GM18517 (cell line): ENCODE data around the gene CRABP2.

Experiments
- ATAC-seq: cut with Tn5 transposase; IDR thresholded peaks from one replicate; pipeline ENCODE4 v1.9.1; 2021; ENCODE audit warnings: mild to moderate bottlenecking, moderate library complexity; ENCODE audit not compliant: unreplicated experiment

CRABP2 gene

DNA sequence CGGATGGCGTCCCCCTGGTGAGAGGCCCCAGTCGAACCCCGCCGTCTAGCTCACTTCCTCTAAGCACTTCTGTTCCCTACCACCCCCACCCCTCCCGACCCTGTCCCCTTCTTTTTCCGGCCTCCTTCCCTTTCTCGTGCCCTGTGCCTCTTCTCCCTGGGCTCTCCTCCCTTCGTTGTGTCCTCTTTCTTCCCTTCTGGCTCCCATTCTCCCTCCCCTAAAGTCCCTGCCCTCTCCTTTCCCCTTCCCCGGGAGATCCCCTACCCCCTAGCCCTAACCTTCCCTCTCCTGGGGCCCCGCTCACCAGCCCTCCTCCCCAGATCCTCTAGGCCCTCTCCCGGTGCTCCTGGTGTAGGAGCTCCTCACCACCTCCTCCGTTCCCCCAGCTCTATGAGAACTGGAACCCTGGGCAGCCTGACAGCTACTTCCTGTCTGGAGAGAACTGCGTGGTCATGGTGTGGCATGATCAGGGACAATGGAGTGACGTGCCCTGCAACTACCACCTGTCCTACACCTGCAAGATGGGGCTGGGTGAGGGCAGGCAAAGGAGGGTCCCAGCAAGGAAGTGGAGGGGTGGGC is 47.6 kb downstream of the CRABP2 start:
- no peak for ATAC-seq

- ATAC-seq = no peak
Observed at GRCh38 chr1:156656806-156657740, 48.3 kb downstream of the CRABP2 start.

DNA sequence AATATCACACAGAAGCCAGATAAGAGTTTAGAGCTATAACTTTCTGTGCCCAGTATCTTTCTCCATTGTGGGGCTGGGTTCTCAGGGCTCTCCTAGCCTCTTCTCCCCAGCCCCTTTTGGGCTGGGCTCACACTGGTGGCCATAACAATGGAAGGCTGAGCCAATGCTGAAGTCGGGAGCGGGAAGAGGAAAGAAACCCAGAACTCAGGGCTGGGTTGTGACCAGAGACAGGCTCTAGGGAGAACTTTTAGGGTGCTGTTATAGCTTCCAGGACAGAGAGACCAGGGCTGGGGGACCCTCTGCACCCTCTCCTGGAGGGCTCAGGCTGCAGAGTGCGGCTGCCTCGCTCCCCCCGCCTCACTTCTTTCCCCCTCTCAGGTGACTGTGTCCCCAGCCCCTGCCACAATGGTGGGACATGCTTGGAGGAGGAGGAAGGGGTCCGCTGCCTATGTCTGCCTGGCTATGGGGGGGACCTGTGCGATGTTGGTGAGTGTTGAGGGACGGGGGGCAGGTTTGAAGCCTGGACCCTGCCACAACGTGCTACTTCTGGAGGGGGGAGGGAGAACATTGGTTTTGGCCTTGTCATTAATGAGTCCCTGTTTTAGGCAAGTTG is 49.4 kb downstream of the CRABP2 start:
- no peak for ATAC-seq

- no peak for ATAC-seq
Observed at GRCh38 chr1:156655151-156655903, 50.1 kb downstream of the CRABP2 start.

DNA sequence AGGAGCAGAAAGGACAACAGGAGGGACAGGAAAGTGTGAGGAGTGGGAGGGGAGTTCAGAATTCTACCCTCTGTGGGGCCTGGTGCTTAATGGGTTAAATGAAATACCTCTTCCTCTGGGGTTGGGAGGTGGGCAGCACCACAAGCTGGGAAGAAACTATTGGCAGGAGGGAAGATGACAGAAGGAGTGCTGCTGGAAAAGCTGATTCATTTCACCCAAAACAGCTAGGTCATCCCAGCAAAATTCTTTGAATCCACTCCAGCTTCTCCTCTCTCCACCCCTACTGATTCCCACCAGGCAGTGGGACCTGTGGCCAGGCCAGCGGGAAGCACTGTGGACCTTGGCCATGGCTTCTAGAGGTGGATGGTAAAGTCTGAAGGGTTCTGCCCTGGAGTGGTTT is 50.7 kb downstream of the CRABP2 start:
- ATAC-seq = no peak

GRCh38 chr1:156652992-156653355 is 52.4 kb downstream of the CRABP2 start:
- ATAC-seq = no peak

GRCh38 chr1:156652131-156652991 is 53.0 kb downstream of the CRABP2 start:
- no peak for ATAC-seq
